GM12878 (cell line): ENCODE data around the gene RUVBL2. TPM values are rescaled to one million over a fixed set of nuclear protein-coding genes. Genes with fewer than 3 reads are reported as not detected.

Source experiments
- ATAC-seq: fragments of 200-7000 bp; cut with Tn5 transposase; 3 replicates; pipeline ENCODE4 v1.9.1; 2020; ENCODE audit warnings: mild to moderate bottlenecking, moderate library complexity
- BruUV-seq: library from RNA; stranded (reverse); fragments of 400-500 nt; replicated peaks from 2 replicates; lab custom pipeline; 2021; lab: Mats Ljungman, UMichigan
- CTCF ChIA-PET: fragments of 300-600 bp; sonication (Branson Sonifier 250); formaldehyde crosslinking; extraction: SDS; loops from one replicate; lab custom pipeline; 2021; ENCODE audit warnings: inconsistent platforms; lab: Yijun Ruan, JAX
- POLR2A ChIA-PET: fragments of 350-600 bp; formaldehyde crosslinking; extraction: SDS; loops from one replicate; lab custom pipeline; 2021; ENCODE audit warnings: inconsistent platforms; lab: Charles Lee
- RAD21 ChIA-PET: fragments of 300-600 bp; sonication (Branson Sonifier 250); formaldehyde crosslinking; loops from one replicate; lab custom pipeline; 2023; ENCODE audit warnings: antibody characterized with exemption; ENCODE audit not compliant: unreplicated experiment; lab: Charles Lee
- SMC1A ChIA-PET: fragments of 300-600 bp; sonication (Branson Sonifier 250); formaldehyde crosslinking; loops from one replicate; lab custom pipeline; 2023; ENCODE audit not compliant: unreplicated experiment, uncharacterized antibody; lab: Charles Lee
- DNase-seq: peaks from one replicate; pipeline ENCODE4 v3.0.0-alpha.2; 2011; ENCODE audit warnings: low read depth, low spot score
- FAIRE-seq: peaks from 3 replicates; lab custom pipeline; 2011; peaks lifted over from hg19 to GRCh38; lab: Jason Lieb, UNC
- H2AFZ ChIP-seq: 2 replicates; pipeline ENCODE4 v1.6.0; 2011; ENCODE audit warnings: low read depth, low read length, control low read depth; ENCODE audit not compliant: control insufficient read depth
- H3K27ac ChIP-seq: 2 replicates; pipeline ENCODE4 v1.5.1; 2011; ENCODE audit warnings: control low read depth; ENCODE audit not compliant: control insufficient read depth, insufficient read depth
- H3K27me3 ChIP-seq, 2 experiments: replicated peaks in 1 of 2; 2 replicates each; pipeline versions ENCODE4 v1.6.0 to v1.6.1; 2011; ENCODE audit warnings: low read length in 1 of 2; ENCODE audit not compliant: control insufficient read depth in 2 of 2, insufficient read depth in 2 of 2
- H3K36me3 ChIP-seq, 2 experiments: 2 replicates each; pipeline ENCODE4 v1.5.1; 2011; ENCODE audit warnings: low read length in 1 of 2; ENCODE audit not compliant: control insufficient read depth in 2 of 2, insufficient read depth in 2 of 2
- H3K4me1 ChIP-seq: 2 replicates; pipeline ENCODE4 v1.6.1; 2011; ENCODE audit warnings: mild to moderate bottlenecking, low read length, moderate library complexity, mixed read lengths; ENCODE audit not compliant: control insufficient read depth, insufficient read depth
- H3K4me2 ChIP-seq: 2 replicates; pipeline ENCODE4 v1.6.0; 2011; ENCODE audit warnings: control low read depth; ENCODE audit not compliant: control insufficient read depth, insufficient read depth
- H3K4me3 ChIP-seq: fragments of 200-600 bp; sonication (generic); 2 replicates; pipeline ENCODE4 v1.5.1; 2016
- H3K79me2 ChIP-seq: 2 replicates; pipeline ENCODE4 v1.6.0; 2011; ENCODE audit warnings: low read length; ENCODE audit not compliant: control insufficient read depth, insufficient read depth
- H3K9ac ChIP-seq: 2 replicates; pipeline ENCODE4 v1.8.0; 2011; ENCODE audit warnings: low read length, control low read depth, mixed read lengths; ENCODE audit not compliant: control insufficient read depth, insufficient read depth
- H3K9me3 ChIP-seq: replicated peaks from 3 replicates; pipeline ENCODE4 v1.5.1; 2011; ENCODE audit warnings: mild to moderate bottlenecking, low read length; ENCODE audit not compliant: control insufficient read depth, insufficient read depth
- H4K20me1 ChIP-seq: 2 replicates; pipeline ENCODE4 v1.6.0; 2011; ENCODE audit not compliant: control insufficient read depth, insufficient read depth
- BCL11A ChIP-seq: IDR thresholded peaks from 2 replicates; pipeline ENCODE4 v1.6.1; 2011; ENCODE audit warnings: low read depth, low read length
- CBX3 ChIP-seq: fragments of 200-600 bp; sonication (generic); IDR thresholded peaks from 2 replicates; pipeline ENCODE4 v1.6.1; 2016; ENCODE audit warnings: low read depth, borderline replicate concordance
- FOXM1 ChIP-seq: IDR thresholded peaks from 2 replicates; pipeline ENCODE4 v1.6.1; 2012; ENCODE audit warnings: low read depth, mild to moderate bottlenecking, inconsistent platforms, low read length, moderate library complexity
- NR2C1 ChIP-seq: fragments of 450-650 bp; IDR thresholded peaks from 2 replicates; pipeline ENCODE4 v1.6.1; 2017; ENCODE audit warnings: antibody characterized with exemption, mild to moderate bottlenecking, moderate library complexity
- NR2F1 ChIP-seq: fragments of 450-650 bp; conservative IDR thresholded peaks from 2 replicates; pipeline ENCODE4 v1.6.1; 2017; ENCODE audit warnings: mild to moderate bottlenecking
- SMC3 ChIP-seq: IDR thresholded peaks from 2 replicates; pipeline ENCODE4 v1.6.1; 2011; ENCODE audit warnings: low read length, improper control_type of control experiment, borderline replicate concordance
- TCF12 ChIP-seq: IDR thresholded peaks from 2 replicates; pipeline ENCODE4 v1.6.1; 2011; ENCODE audit warnings: low read depth, mild to moderate bottlenecking, low read length
- ZZZ3 ChIP-seq: IDR thresholded peaks from 2 replicates; pipeline ENCODE4 v1.6.1; 2011; ENCODE audit warnings: low read depth; ENCODE audit not compliant: control insufficient read depth, insufficient read length
- WGBS: methylation state at CpG from one replicate; pipeline ENCODE4 v1.1.6; 2016; ENCODE audit warnings: low lambda C conversion rate; ENCODE audit not compliant: insufficient replicate concordance, insufficient coverage; ENCODE audit errors: missing lambda C conversion rate; 5-methylcytosine and 5-hydroxymethylcytosine counted together
- in situ Hi-C: fragments of 300-500 bp; cut with MboI; formaldehyde crosslinking; loops from 9 replicates; pipeline ENCODE4 v1.14.3; 2018; ENCODE audit warnings: mixed read lengths
- intact Hi-C: fragments of 100-400 bp; cut with micrococcal nuclease; formaldehyde crosslinking; loops from one replicate; pipeline ENCODE4 v1.14.2; 2022; ENCODE audit not compliant: unreplicated experiment
- polyA plus RNA-seq, 11 experiments: library from polyadenylated mRNA; depleted of rRNA in 4 of 11; unstranded in 6 of 11; stranded (reverse) in 5 of 11; fragments of >200 nt; fragmentation: Nextera tagmentation in 4 of 11; fragmentation: Illumina TruSeq in 1 of 11; extraction: Ambion mirVana in 4 of 11; extraction: Trizol in 1 of 11; gene quantifications; 1 replicate in 1 of 11; 2 replicates in 10 of 11; pipeline versions ENCODE4 v1.2.1 to v1.2.3, GENCODE V29; 2011 to 2016; ENCODE audit warnings: inconsistent platforms in 2 of 11, missing spikeins in 2 of 11, low read depth in 1 of 11
- total RNA-seq, 4 experiments: library from RNA; depleted of rRNA in 3 of 4; stranded (reverse); fragments of >200 nt in 3 of 4; fragmentation: Illumina TruSeq in 1 of 4; extraction: Trizol in 1 of 4; gene quantifications; 2 replicates each; pipeline versions ENCODE4 v1.2.1 to v1.2.3, GENCODE V29; 2013 to 2021
- TF ChIP-seq, protein P1 (sequence below): IDR thresholded peaks from 2 replicates; pipeline ENCODE4 v1.6.1; 2012; ENCODE audit warnings: mild to moderate bottlenecking, low read depth, low read length

Gene RUVBL2
- total and polyA plus RNA-seq, 10 of the 15 experiments (the other 5 are each of a cell fraction or from before 2014, with no cell fraction given): 33.8 to 224 (median 125) TPM

GRCh38 chr19:48961051-48961649, 32.5 kb upstream of the RUVBL2 start:
- ChIA-PET SMC1A (interaction anchor here (1.2 to 1.4 kb wide), 2 partner anchors 9 to 60 kb away, joined by 4 to 5 read pairs; no protein-coding TSS in a partner anchor), CTCF (interaction anchor here (0.6 to 1.5 kb wide), 4 partner anchors 10 to 173 kb away, joined by 3 to 8 read pairs (median 4); no protein-coding TSS in a partner anchor), RAD21 (interaction anchor here (1.1 to 1.5 kb wide), 3 partner anchors 65 to 167 kb away, joined by 4 to 6 read pairs (median 5); partner anchors contain the start of gene PPP1R15A), POLR2A (interaction anchor here (0.6 to 1.5 kb wide), 7 partner anchors 28 to 324 kb away, joined by 3 to 24 read pairs (median 7); partner anchors contain the start of genes DBP, DHDH, NUCB1 and PPP1R15A)
- in situ Hi-C loops (no loop called here), intact Hi-C loops (loop anchor here (10.0 kb wide), 1 partner anchor 326 kb away; the partner anchor contains the start of gene DBP)
- Histone ChIP-seq H3K36me3 (peaks cover 0 to 2% of the 10 kb centered on the region in 2 experiments; a peak in 1 of 4 replicates), H3K9ac (no peak overlapping the region), H3K27ac (no peak overlapping the region), H3K4me2 (0 out of 2 replicates have a peak overlapping the region, but pooled peaks have one; percentile 90), H3K27me3 (no peaks in the 10 kb centered on the region), H3K9me3 (no peaks in the 10 kb centered on the region), H3K4me1 (peaks cover 24% of the 10 kb centered on the region), H3K79me2 (peaks cover 30% of the 10 kb centered on the region), H4K20me1 (no peaks in the 10 kb centered on the region), H3K4me3 (no peak overlapping the region), H2AFZ (no peak overlapping the region)
- DNase-seq: no peak
- TF ChIP-seq NR2F1 (peak; percentile 66), NR2C1 (peak; percentile 64; the same call in 1 of the 2 replicates), SMC3 (no peak), BCL11A (no peak), FOXM1 (no peak), TCF12 (no peak), ZZZ3 (no peak), CBX3 (no peak)
- TF ChIP-seq, protein P1, sequence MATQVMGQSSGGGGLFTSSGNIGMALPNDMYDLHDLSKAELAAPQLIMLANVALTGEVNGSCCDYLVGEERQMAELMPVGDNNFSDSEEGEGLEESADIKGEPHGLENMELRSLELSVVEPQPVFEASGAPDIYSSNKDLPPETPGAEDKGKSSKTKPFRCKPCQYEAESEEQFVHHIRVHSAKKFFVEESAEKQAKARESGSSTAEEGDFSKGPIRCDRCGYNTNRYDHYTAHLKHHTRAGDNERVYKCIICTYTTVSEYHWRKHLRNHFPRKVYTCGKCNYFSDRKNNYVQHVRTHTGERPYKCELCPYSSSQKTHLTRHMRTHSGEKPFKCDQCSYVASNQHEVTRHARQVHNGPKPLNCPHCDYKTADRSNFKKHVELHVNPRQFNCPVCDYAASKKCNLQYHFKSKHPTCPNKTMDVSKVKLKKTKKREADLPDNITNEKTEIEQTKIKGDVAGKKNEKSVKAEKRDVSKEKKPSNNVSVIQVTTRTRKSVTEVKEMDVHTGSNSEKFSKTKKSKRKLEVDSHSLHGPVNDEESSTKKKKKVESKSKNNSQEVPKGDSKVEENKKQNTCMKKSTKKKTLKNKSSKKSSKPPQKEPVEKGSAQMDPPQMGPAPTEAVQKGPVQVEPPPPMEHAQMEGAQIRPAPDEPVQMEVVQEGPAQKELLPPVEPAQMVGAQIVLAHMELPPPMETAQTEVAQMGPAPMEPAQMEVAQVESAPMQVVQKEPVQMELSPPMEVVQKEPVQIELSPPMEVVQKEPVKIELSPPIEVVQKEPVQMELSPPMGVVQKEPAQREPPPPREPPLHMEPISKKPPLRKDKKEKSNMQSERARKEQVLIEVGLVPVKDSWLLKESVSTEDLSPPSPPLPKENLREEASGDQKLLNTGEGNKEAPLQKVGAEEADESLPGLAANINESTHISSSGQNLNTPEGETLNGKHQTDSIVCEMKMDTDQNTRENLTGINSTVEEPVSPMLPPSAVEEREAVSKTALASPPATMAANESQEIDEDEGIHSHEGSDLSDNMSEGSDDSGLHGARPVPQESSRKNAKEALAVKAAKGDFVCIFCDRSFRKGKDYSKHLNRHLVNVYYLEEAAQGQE: no peak
- WGBS: 88% methylated on average over 16 of the region's 19 CpGs
- no peak for FAIRE-seq
- no peak for ATAC-seq
- no TSS peak for BruUV-seq
